Epithelial cell of prostate (primary cell): Measurements from ENCODE around the gene HPSE2.
A peak's percentile ranks its signal among the peaks of the same experiment; 100 is the strongest.

ENCODE experiments used
- DNase-seq: peaks from one replicate; pipeline ENCODE4 v3.0.0-alpha.2; 2011; ENCODE audit warnings: low read depth, low spot score
- H3K27ac ChIP-seq: fragments of 450-650 bp; 2 replicates; pipeline ENCODE4 v1.5.1; 2017; ENCODE audit warnings: mild to moderate bottlenecking

Gene HPSE2

GRCh38 chr10:98638920-98639319, 596.7 kb downstream of the HPSE2 start:
- peak; percentile 5 for DNase-seq
- no peak overlapping the region for H3K27ac ChIP-seq

- peak; percentile 22 for DNase-seq
These were observed 598.7 kb downstream of the HPSE2 start for GRCh38 chr10:98636921-98637329.

GRCh38 chr10:98632456-98633150, 603.0 kb downstream of the HPSE2 start:
- DNase-seq: no peak
- no peak overlapping the region for H3K27ac ChIP-seq

More at GRCh38 chr10:98636921-98637329, 598.7 kb downstream of the HPSE2 start:
- peak overlapping the region; percentile 33 for H3K27ac ChIP-seq

GRCh38 chr10:98628206-98628605, 607.4 kb downstream of the HPSE2 start:
- no peak for DNase-seq
- no peak overlapping the region for H3K27ac ChIP-seq

- no peak overlapping the region for H3K27ac ChIP-seq
- DNase-seq: no peak
These were observed 607.9 kb downstream of the HPSE2 start for GRCh38 chr10:98627711-98628110.

GRCh38 chr10:98624963-98625362, 610.7 kb downstream of the HPSE2 start:
- no peak overlapping the region for H3K27ac ChIP-seq
- DNase-seq: no peak

- H3K27ac ChIP-seq: no peak overlapping the region
- no peak for DNase-seq
These were observed 612.5 kb downstream of the HPSE2 start for GRCh38 chr10:98623176-98623575.

GRCh38 chr10:98621630-98622029, 614.0 kb downstream of the HPSE2 start:
- no peak overlapping the region for H3K27ac ChIP-seq
- DNase-seq: no peak

- H3K27ac ChIP-seq: no peak overlapping the region
- no peak for DNase-seq
These were observed 615.1 kb downstream of the HPSE2 start for GRCh38 chr10:98620503-98620902.

- DNase-seq: no peak
- no peak overlapping the region for H3K27ac ChIP-seq
These were observed 616.2 kb downstream of the HPSE2 start for GRCh38 chr10:98619446-98619845.

GRCh38 chr10:98617906-98618520, 617.6 kb downstream of the HPSE2 start:
- DNase-seq: no peak
- no peak overlapping the region for H3K27ac ChIP-seq

GRCh38 chr10:98613446-98613845, 622.2 kb downstream of the HPSE2 start:
- H3K27ac ChIP-seq: no peak overlapping the region
- no peak for DNase-seq

- H3K27ac ChIP-seq: no peak overlapping the region
- DNase-seq: no peak
These were observed 624.2 kb downstream of the HPSE2 start for GRCh38 chr10:98611436-98611835.

GRCh38 chr10:98610836-98611235, 624.8 kb downstream of the HPSE2 start:
- no peak for DNase-seq
- no peak overlapping the region for H3K27ac ChIP-seq

- DNase-seq: no peak
- no peak overlapping the region for H3K27ac ChIP-seq
These were observed 625.4 kb downstream of the HPSE2 start for GRCh38 chr10:98610301-98610700.

GRCh38 chr10:98609265-98609664, 626.4 kb downstream of the HPSE2 start:
- no peak for DNase-seq
- H3K27ac ChIP-seq: no peak overlapping the region

- no peak overlapping the region for H3K27ac ChIP-seq
- no peak for DNase-seq
These were observed 627.2 kb downstream of the HPSE2 start for GRCh38 chr10:98608411-98608810.

GRCh38 chr10:98602224-98602623, 633.4 kb downstream of the HPSE2 start:
- H3K27ac ChIP-seq: no peak overlapping the region
- no peak for DNase-seq

- DNase-seq: no peak
- no peak overlapping the region for H3K27ac ChIP-seq
These were observed 636.5 kb downstream of the HPSE2 start for GRCh38 chr10:98599032-98599610.

- H3K27ac ChIP-seq: no peak overlapping the region
- DNase-seq: no peak
These were observed 639.2 kb downstream of the HPSE2 start for GRCh38 chr10:98596404-98596803.

- no peak overlapping the region for H3K27ac ChIP-seq
These were observed 646.0 kb downstream of the HPSE2 start for GRCh38 chr10:98589691-98590090.

GRCh38 chr10:98589007-98589406, 646.6 kb downstream of the HPSE2 start:
- H3K27ac ChIP-seq: peak overlapping the region; percentile 12
- DNase-seq: peak; percentile 26

More at GRCh38 chr10:98589691-98590090, 646.0 kb downstream of the HPSE2 start:
- DNase-seq: no peak
